Cardiac muscle cell (in vitro differentiated cells and primary cell): ENCODE data around the gene LIPC. TPM values are rescaled to one million over a fixed set of nuclear protein-coding genes. Genes with fewer than 3 reads are reported as not detected.
A peak's percentile ranks its signal among the peaks of the same experiment; 100 is the strongest.

ENCODE experiments used
- DNase-seq, 2 donors: peaks; one replicate each; pipeline versions ENCODE4 v3.0.0 to v3.0.0-alpha.2; 2010 to 2017; ENCODE audit warnings: low read depth in 1 of 2, low spot score in 1 of 2
- H3K27ac ChIP-seq: fragments of 200-600 bp; sonication (generic); 2 replicates; pipeline ENCODE4 v1.5.1; 2016
- H3K27me3 ChIP-seq: fragments of 200-600 bp; sonication (generic); 2 replicates; pipeline ENCODE4 v1.6.0; 2016; ENCODE audit warnings: control low read depth
- H3K36me3 ChIP-seq: fragments of 200-600 bp; sonication (generic); 2 replicates; pipeline ENCODE4 v1.5.1; 2016; ENCODE audit warnings: control low read depth
- H3K4me1 ChIP-seq: fragments of 200-600 bp; sonication (generic); 2 replicates; pipeline ENCODE4 v1.8.1; 2017; ENCODE audit warnings: low read depth, mild to moderate bottlenecking, mixed run types
- H3K4me3 ChIP-seq: fragments of 200-600 bp; sonication (generic); 2 replicates; pipeline ENCODE4 v1.5.1; 2016; ENCODE audit warnings: mild to moderate bottlenecking
- H3K9me3 ChIP-seq: fragments of 200-600 bp; sonication (generic); 2 replicates; pipeline ENCODE4 v1.5.1; 2017; ENCODE audit warnings: low read depth, mild to moderate bottlenecking, control low read depth
- CTCF ChIP-seq: IDR thresholded peaks from 2 replicates; pipeline ENCODE4 v1.5.1; 2012; ENCODE audit warnings: low read depth, mild to moderate bottlenecking, low read length
- polyA plus RNA-seq: library from polyadenylated mRNA; unstranded; fragments of >200 nt; fragmentation: Nextera tagmentation; extraction: Ambion mirVana; gene quantifications from 2 replicates; pipeline ENCODE4 v1.2.1, GENCODE V29; 2016
- total RNA-seq: library from RNA; depleted of rRNA; stranded (reverse); fragments of >200 nt; gene quantifications from 2 replicates; pipeline ENCODE4 v1.2.3, GENCODE V29; 2016

The LIPC gene
- total and polyA plus RNA-seq, 2 experiments from 2014 or later, result not detected

- Histone ChIP-seq H3K36me3 (no peaks in the 10 kb centered on the region), H3K27me3 (no peaks in the 10 kb centered on the region), H3K9me3 (no peaks in the 10 kb centered on the region), H3K4me1 (peaks cover 3% of the 10 kb centered on the region), H3K27ac (no peak overlapping the region), H3K4me3 (no peak overlapping the region)
- TF ChIP-seq CTCF, result no peak
- peak in 1 of 2 donors; percentile 18 for DNase-seq
Observed at GRCh38 chr15:58392611-58393161, 39.1 kb upstream of the LIPC start.

GRCh38 chr15:58393241-58393662 is 38.5 kb upstream of the LIPC start:
- no peak for TF ChIP-seq CTCF
- Histone ChIP-seq H3K4me3 (no peak overlapping the region), H3K27me3 (no peaks in the 10 kb centered on the region), H3K27ac (no peak overlapping the region), H3K9me3 (no peaks in the 10 kb centered on the region), H3K36me3 (no peaks in the 10 kb centered on the region), H3K4me1 (peaks cover 3% of the 10 kb centered on the region)
- DNase-seq, result no peak

GRCh38 chr15:58396181-58396580 is 35.6 kb upstream of the LIPC start:
- Histone ChIP-seq H3K36me3 (no peaks in the 10 kb centered on the region), H3K9me3 (no peaks in the 10 kb centered on the region), H3K4me3 (no peak overlapping the region), H3K27me3 (no peaks in the 10 kb centered on the region), H3K27ac (no peak overlapping the region), H3K4me1 (peaks cover 3% of the 10 kb centered on the region)
- no peak for TF ChIP-seq CTCF
- DNase-seq, result peak in 1 of 2 donors; percentile 91

- DNase-seq, result no peak
- no peak overlapping the region for H3K27ac ChIP-seq
Observed at GRCh38 chr15:58398071-58398470, 33.7 kb upstream of the LIPC start.

GRCh38 chr15:58398643-58399042 is 33.1 kb upstream of the LIPC start:
- no peak for DNase-seq
- Histone ChIP-seq H3K36me3 (no peaks in the 10 kb centered on the region), H3K4me3 (no peak overlapping the region), H3K27me3 (no peaks in the 10 kb centered on the region), H3K4me1 (no peaks in the 10 kb centered on the region), H3K27ac (no peak overlapping the region), H3K9me3 (no peaks in the 10 kb centered on the region)
- TF ChIP-seq CTCF, result no peak

More at GRCh38 chr15:58398071-58398470, 33.7 kb upstream of the LIPC start:
- Histone ChIP-seq H3K4me3 (no peak overlapping the region), H3K9me3 (no peaks in the 10 kb centered on the region), H3K36me3 (no peaks in the 10 kb centered on the region), H3K4me1 (no peaks in the 10 kb centered on the region), H3K27me3 (no peaks in the 10 kb centered on the region)
- no peak for TF ChIP-seq CTCF
